Fibroblast of the aortic adventitia (primary cell): Measurements from ENCODE around the gene CD209. TPM values are rescaled to one million over a fixed set of nuclear protein-coding genes. Genes with fewer than 3 reads are reported as not detected.
A peak's percentile ranks its signal among the peaks of the same experiment; 100 is the strongest.

Experiments
- DNase-seq: peaks from one replicate; pipeline ENCODE4 v3.0.0-alpha.2; 2010; ENCODE audit warnings: low read depth
- H3K4me3 ChIP-seq: 2 replicates; pipeline ENCODE4 v1.5.1; 2011; ENCODE audit warnings: low read depth, mild to moderate bottlenecking, control low read depth, low read length, moderate library complexity
- total RNA-seq: library from RNA; depleted of rRNA; stranded (reverse); fragments of >200 nt; gene quantifications from 2 replicates; pipeline ENCODE4 v1.2.3, GENCODE V29; 2012; ENCODE audit warnings: low replicate concordance
- TF ChIP-seq, protein P1 (sequence below): IDR thresholded peaks from 2 replicates; pipeline ENCODE4 v1.5.1; 2011; ENCODE audit warnings: mild to moderate bottlenecking, low read length, control low read depth, inconsistent platforms; ENCODE audit not compliant: insufficient read depth

CD209 gene
- total RNA-seq, 1 donor = not detected

GRCh38 chr19:7734220-7735203 lies 12.8 kb downstream of the CD209 start:
- DNase-seq = peak; percentile 21
- TF ChIP-seq, protein P1, sequence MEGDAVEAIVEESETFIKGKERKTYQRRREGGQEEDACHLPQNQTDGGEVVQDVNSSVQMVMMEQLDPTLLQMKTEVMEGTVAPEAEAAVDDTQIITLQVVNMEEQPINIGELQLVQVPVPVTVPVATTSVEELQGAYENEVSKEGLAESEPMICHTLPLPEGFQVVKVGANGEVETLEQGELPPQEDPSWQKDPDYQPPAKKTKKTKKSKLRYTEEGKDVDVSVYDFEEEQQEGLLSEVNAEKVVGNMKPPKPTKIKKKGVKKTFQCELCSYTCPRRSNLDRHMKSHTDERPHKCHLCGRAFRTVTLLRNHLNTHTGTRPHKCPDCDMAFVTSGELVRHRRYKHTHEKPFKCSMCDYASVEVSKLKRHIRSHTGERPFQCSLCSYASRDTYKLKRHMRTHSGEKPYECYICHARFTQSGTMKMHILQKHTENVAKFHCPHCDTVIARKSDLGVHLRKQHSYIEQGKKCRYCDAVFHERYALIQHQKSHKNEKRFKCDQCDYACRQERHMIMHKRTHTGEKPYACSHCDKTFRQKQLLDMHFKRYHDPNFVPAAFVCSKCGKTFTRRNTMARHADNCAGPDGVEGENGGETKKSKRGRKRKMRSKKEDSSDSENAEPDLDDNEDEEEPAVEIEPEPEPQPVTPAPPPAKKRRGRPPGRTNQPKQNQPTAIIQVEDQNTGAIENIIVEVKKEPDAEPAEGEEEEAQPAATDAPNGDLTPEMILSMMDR = no peak
- H3K4me3 ChIP-seq = no peak overlapping the region

- no peak for DNase-seq
- no peak overlapping the region for H3K4me3 ChIP-seq
- TF ChIP-seq, protein P1 = no peak
Measured at GRCh38 chr19:7733376-7733775, 14.0 kb downstream of the CD209 start.

DNA sequence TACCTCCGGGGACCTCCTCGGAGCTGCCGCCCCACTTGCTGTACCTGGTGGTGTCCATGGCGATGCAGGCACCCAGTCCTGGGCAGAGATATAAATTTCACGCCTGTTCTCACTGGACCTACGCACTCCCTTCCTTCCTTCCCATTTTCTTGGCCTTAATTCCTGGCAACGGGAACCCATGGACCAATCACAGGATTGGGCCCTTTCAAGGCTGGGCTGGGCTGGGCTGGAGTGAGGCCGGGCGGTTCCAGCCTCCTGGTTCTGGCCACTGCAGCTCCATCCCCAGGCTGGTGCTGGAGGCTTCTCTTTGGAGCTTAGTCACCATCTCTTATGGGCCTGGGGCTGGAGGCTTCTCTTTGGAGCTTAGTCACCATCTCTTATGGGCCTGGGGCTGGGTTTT lies 15.3 kb downstream of the CD209 start, which contains the start of gene CLEC4G:
Gene CLEC4G (minus strand): TSS at position 66 of the 400 bp plus-strand sequence. CDS start 8 bp downstream, at position 58.
- TF ChIP-seq, protein P1 = no peak
- no peak within 1 kb of the TSS for H3K4me3 ChIP-seq
- no peak for DNase-seq

DNA sequence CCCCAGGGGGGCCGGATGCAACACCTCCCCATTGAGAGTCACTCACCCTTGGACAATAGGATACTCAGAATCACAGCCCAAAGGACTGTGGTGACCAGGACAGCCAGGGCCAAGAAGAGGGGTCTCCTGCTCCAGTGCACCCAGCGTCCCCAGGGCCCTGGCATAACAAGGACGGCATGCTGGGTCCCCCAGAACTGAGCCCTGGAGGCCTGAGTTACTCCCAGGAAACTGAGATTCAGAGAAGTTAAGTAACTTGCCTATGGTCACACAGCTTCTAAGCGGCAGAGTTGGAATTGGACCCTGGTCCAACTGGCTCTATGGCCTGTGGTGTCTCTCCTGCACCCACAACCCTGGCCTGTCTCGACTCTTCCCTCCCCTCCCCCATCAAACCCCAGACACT lies 15.7 kb downstream of the CD209 start:
- H3K4me3 ChIP-seq = no peak overlapping the region
- no peak for DNase-seq
- TF ChIP-seq, protein P1 = no peak

GRCh38 chr19:7731218-7731595 lies 16.1 kb downstream of the CD209 start:
- DNase-seq = no peak
- H3K4me3 ChIP-seq = no peak overlapping the region
- TF ChIP-seq, protein P1 = no peak

DNA sequence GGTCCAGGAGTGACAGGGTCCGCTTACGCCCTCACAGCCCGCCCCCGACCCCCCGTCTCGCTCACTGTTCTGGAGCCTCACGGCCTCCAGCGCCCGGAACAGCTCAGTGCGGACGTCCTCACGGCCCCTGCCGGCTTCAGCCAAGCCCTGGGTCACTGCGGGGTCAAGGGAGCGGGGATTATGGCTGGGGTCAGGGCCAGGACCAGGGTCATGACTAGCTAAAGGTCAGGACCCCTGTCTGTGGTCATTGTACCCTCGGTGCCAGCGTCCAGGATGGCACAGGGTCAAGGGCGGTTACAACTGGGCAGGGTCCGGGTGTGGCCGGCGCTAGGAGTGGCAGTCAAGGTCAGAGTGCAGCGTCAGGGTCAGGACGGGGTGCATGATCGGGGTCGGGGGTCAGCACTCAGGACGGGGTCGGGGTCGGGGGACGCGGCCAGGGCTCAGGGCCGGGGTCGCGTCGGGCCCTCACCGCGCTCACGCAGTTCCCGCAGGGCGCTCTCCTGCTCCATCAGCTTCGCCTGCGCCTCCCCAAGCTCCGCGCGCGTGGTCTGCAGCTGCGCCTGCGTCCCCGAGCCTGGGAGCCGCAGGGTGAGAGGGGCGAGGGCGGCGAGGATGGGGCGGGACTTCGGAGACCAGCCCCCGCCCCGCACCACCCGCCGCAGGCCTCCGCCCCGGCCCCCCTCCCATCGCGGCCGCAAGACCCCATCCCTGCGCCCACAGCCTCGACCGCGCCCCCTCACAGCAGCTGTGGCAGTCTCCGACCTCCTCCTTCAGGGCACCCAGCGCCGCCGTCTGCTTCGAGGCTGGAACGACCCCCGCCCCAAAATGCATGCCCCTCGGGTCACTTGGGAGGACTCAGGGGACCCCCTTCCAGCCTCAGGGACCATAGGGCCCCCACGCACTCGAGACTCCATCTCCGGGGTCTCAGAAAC lies 16.8 kb downstream of the CD209 start:
- no peak for DNase-seq
- TF ChIP-seq, protein P1 = no peak

More for the DNA sequence above, 16.8 kb downstream of the CD209 start:
- H3K4me3 ChIP-seq = no peak overlapping the region
